ENCODE data around the gene UBAC2.
"Not testable (repeated sequence)": the region's sequence is repeated elsewhere in the genome, so short reads cannot be mapped to it uniquely, and the experiment has no call there.

UBAC2 gene

GRCh38 chr13:99383946-99384345 is 183.3 kb downstream of the UBAC2 start:
- no peak for DNase-seq

GRCh38 chr13:99384468-99384867 is 183.8 kb downstream of the UBAC2 start:
- DNase-seq: no peak

GRCh38 chr13:99385161-99385560 is 184.5 kb downstream of the UBAC2 start:
- DNase-seq: no peak

- no peak for DNase-seq
These were observed 185.3 kb downstream of the UBAC2 start for GRCh38 chr13:99385940-99386339.

GRCh38 chr13:99386495-99386894 is 185.8 kb downstream of the UBAC2 start:
- DNase-seq: no peak

- DNase-seq: no peak
These were observed 186.5 kb downstream of the UBAC2 start for GRCh38 chr13:99386911-99387788.

GRCh38 chr13:99388334-99388923 is 187.8 kb downstream of the UBAC2 start:
- no peak for DNase-seq

- not testable (repeated sequence) for DNase-seq
These were observed 188.4 kb downstream of the UBAC2 start for GRCh38 chr13:99389094-99389493.

GRCh38 chr13:99389520-99390304 is 189.1 kb downstream of the UBAC2 start:
- DNase-seq: no peak

GRCh38 chr13:99390601-99391000 is 189.9 kb downstream of the UBAC2 start:
- DNase-seq: no peak

GRCh38 chr13:99391781-99392469 is 191.3 kb downstream of the UBAC2 start:
- no peak for DNase-seq

GRCh38 chr13:99392470-99393135 is 191.9 kb downstream of the UBAC2 start:
- DNase-seq: no peak

- not testable (repeated sequence) for DNase-seq
These were observed 192.7 kb downstream of the UBAC2 start for GRCh38 chr13:99393391-99393790.

- DNase-seq: no peak
These were observed 193.4 kb downstream of the UBAC2 start for GRCh38 chr13:99393791-99394735.

- no peak for DNase-seq
These were observed 194.8 kb downstream of the UBAC2 start for GRCh38 chr13:99395436-99395835.

- DNase-seq: no peak
These were observed 195.8 kb downstream of the UBAC2 start for GRCh38 chr13:99396446-99396845.

- no peak for DNase-seq
These were observed 197.4 kb downstream of the UBAC2 start for GRCh38 chr13:99398071-99398470.

GRCh38 chr13:99398916-99399622 is 198.4 kb downstream of the UBAC2 start:
- no peak for DNase-seq

- no peak for DNase-seq
These were observed 198.9 kb downstream of the UBAC2 start for GRCh38 chr13:99399623-99399974.

- DNase-seq: no peak
These were observed 202.9 kb downstream of the UBAC2 start for GRCh38 chr13:99403458-99403971.

Data from NCI-H1436 (cell line).